Brain microvascular endothelial cell (primary cell): ENCODE results near the gene PITPNM1.
"Not testable (repeated sequence)": the region's sequence is repeated elsewhere in the genome, so short reads cannot be mapped to it uniquely, and the experiment has no call there.

Experiments
- DNase-seq: peaks from one replicate; pipeline ENCODE4 v3.0.0-alpha.2; 2020
- H3K27ac ChIP-seq: fragments of 250-450 bp; sonication (Bioruptor Pico); 2 replicates; pipeline ENCODE4 v1.5.1; 2020; ENCODE audit warnings: mild to moderate bottlenecking, moderate library complexity
- H3K27me3 ChIP-seq: fragments of 250-450 bp; sonication (Bioruptor Pico); replicated peaks from 2 replicates; pipeline ENCODE4 v1.5.1; 2020; ENCODE audit warnings: mild to moderate bottlenecking
- H3K36me3 ChIP-seq: fragments of 250-450 bp; sonication (Bioruptor Pico); replicated peaks from 2 replicates; pipeline ENCODE4 v1.5.1; 2020; ENCODE audit warnings: mild to moderate bottlenecking
- H3K4me3 ChIP-seq: 2 replicates; pipeline ENCODE4 v1.5.1; 2011; ENCODE audit warnings: low read depth, mild to moderate bottlenecking, control low read depth, low read length, moderate library complexity
- in situ Hi-C: cut with HindIII; loops from 2 replicates; pipeline ENCODE4 v1.10.0; 2017; ENCODE audit warnings: low sequenced_read_pairs, low pct_ligation_motif_present
- TF ChIP-seq, protein P1 (sequence below): IDR thresholded peaks from 2 replicates; pipeline ENCODE4 v1.5.1; 2011; ENCODE audit warnings: low read depth, mild to moderate bottlenecking, moderate library complexity, low read length, control low read depth, inconsistent platforms; ENCODE audit errors: missing control alignments

The PITPNM1 gene

DNA sequence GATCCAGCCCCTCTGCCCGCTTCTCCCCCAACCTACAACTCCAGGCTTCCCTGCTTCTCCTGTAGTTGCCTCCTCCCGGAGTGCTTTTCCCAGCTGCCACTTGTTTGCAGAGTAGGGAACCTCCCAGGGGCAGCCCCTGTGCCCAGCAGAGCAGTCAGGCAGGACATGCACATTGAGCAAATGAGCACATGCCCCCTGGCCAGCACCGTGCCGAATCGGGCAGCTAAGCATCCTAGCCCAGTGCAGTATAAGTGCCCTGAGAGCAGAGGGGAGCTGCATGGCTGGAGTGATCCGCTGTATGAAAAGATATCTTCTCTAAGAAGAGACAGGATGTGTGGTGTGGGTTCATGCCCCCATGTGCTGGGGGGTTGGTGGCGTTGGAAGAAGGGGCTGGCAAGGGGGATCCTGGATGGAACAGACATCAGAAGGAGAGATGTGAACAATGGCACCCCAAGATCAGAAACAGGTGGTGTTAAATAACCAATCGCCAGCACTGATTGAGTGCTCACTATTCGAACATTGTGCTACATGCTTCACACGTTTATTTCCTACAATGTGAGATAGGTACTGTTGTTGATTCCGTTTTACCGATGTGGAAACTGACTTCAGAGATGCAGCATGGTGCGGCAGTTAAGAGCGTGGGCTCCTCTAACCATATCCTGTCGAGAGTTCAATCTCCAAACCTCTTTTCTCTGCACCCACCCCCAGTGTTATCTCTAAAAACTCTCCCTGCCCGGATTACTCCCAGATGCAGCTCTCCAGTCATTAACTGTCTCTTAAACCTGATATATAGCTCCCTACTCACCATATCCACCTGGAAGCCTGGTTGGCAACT, 21.1 kb downstream of the PITPNM1 start:
- no peak for DNase-seq
- in situ Hi-C loops: no loop called here
- no peaks in the 10 kb centered on the region for H3K27me3 ChIP-seq
- no peak overlapping the region for H3K4me3 ChIP-seq
- H3K27ac ChIP-seq: no peak overlapping the region
- H3K36me3 ChIP-seq: peaks cover 2% of the 10 kb centered on the region
- TF ChIP-seq, protein P1, sequence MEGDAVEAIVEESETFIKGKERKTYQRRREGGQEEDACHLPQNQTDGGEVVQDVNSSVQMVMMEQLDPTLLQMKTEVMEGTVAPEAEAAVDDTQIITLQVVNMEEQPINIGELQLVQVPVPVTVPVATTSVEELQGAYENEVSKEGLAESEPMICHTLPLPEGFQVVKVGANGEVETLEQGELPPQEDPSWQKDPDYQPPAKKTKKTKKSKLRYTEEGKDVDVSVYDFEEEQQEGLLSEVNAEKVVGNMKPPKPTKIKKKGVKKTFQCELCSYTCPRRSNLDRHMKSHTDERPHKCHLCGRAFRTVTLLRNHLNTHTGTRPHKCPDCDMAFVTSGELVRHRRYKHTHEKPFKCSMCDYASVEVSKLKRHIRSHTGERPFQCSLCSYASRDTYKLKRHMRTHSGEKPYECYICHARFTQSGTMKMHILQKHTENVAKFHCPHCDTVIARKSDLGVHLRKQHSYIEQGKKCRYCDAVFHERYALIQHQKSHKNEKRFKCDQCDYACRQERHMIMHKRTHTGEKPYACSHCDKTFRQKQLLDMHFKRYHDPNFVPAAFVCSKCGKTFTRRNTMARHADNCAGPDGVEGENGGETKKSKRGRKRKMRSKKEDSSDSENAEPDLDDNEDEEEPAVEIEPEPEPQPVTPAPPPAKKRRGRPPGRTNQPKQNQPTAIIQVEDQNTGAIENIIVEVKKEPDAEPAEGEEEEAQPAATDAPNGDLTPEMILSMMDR: no peak

DNA sequence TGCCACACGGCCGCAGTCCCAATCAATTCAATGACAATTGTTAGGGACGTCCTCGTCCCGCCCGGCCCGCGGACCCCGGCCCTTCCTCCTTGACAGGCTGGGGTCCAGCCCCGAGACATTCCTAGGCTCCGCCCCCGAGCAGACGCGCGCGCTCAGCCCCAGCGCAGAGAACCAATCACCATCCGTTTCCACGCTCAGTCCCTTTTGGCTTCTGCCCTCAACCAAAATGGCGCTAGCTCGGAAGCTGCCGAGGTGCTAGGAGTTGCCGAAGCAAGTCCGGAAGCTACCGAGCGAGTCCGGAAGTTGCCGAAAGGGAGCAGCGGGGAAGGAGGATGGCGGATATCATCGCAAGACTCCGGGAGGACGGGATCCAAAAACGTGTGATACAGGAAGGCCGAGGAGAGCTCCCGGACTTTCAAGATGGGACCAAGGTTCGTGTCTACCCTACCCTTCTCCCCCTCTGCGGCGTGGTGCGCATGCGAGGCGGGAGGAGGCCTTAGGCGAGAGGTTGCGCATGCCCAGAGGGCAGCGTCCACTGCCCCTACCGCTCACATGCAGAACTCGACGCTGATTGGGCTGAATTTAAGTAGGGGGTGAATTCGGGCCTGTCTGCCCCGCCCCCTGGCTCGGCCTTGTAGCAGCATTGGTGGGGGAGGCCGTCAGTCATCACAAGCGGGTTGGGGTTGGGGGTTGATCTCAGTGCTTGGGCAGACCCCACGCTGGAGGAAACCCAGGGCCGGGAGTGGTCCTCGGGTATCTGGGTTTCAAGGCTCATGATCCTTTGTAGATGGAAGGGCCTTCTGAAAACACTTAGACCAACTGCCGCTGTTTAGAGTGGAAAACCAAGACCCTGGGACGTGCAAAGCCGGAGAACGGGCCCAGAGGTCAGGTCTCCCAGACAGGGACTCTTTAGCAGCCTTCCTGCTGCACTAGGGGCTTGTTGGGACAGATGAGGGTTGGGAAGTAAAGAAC, 22.1 kb downstream of the PITPNM1 start, which contains the start of gene AIP:
TSS of gene AIP (plus strand) at position 200 of the 972 bp plus-strand sequence. CDS start at position 333, 133 bp downstream.
- TF ChIP-seq, protein P1: peak; percentile 24
- peaks cover 2% of the 10 kb centered on the region for H3K36me3 ChIP-seq
- peak within 1 kb of the TSS; percentile 57 for H3K27ac ChIP-seq
- DNase-seq: peak; percentile 97
- H3K4me3 ChIP-seq: peak within 1 kb of the TSS; percentile 53
- in situ Hi-C loops: no loop called here
- H3K27me3 ChIP-seq: no peaks in the 10 kb centered on the region

DNA sequence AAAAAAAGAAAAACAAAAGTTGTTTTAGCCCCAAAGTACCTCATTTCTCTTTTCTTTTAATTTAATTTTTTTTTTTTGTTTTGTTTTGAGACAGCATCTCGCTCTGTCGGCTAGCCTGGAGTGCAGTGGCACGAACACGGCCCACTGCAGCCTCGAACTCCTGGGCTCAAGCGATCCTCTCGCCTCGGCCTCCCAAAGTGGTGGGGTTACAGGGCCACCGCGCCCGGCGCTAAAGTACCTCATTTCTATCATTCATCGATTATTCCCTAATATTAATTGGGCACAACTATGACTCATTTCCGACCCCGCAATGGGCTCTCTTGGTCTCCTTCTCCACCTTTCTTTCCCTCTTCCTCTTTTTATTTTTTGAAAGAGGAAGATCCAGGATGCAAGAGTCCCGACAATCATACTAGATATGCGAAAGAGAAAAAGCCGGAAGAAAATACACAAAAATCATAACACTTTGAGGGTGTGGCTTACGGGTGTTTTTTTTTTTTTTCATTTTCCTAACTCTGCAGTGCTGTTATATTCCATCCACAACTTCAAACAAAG, 22.8 kb downstream of the PITPNM1 start:
- H3K27ac ChIP-seq: peak overlapping the region; percentile 57
- H3K27me3 ChIP-seq: no peaks in the 10 kb centered on the region
- in situ Hi-C loops: no loop called here
- no peaks in the 10 kb centered on the region for H3K36me3 ChIP-seq
- H3K4me3 ChIP-seq: peak overlapping the region; percentile 53
- TF ChIP-seq, protein P1: no peak
- DNase-seq: no peak

DNA sequence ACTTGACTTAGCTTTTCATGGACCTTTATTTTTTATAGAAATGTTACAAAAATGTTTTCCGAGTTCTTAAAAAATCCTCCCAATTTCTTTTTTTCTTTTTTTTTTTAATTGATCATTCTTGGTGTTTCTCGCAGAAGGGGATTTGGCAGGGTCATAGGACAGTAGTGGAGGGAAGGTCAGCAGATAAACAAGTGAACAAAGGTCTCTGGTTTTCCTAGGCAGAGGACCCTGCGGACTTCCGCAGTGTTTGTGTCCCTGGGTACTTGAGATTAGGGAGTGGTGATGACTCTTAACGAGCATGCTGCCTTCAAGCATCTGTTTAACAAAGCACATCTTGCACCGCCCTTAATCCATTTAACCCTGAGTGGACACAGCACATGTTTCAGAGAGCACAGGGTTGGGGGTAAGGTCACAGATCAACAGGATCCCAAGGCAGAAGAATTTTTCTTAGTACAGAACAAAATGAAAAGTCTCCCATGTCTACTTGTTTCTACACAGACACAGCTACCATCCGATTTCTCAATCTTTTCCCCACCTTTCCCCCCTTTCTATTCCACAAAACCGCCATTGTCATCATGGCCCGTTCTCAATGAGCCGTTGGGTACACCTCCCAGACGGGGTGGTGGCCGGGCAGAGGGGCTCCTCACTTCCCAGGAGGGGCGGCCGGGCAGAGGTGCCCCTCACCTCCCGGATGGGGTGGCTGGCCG, 27.7 kb downstream of the PITPNM1 start:
- H3K4me3 ChIP-seq, H3K27me3 ChIP-seq, H3K27ac ChIP-seq, H3K36me3 ChIP-seq, in situ Hi-C loops, DNase-seq: not testable (repeated sequence)

DNA sequence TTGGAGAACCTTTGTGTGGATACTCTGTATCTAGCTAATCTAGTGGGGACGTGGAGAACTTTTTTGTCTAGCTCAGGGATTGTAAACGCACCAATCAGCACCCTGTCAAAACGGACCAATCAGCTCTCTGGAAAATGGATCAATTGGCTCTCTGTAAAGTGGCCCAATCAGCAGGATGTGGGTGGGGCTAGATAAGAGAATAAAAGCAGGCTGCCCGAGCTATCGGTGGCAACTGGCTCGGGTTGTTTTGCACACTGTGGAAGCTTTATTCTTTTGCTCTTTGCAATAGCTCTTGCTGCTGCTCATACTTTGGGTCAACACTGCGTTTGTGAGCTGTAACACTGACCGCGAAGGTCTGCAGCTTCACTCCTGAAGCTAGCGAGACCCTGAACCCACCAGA, 28.5 kb downstream of the PITPNM1 start:
- H3K27me3 ChIP-seq, H3K27ac ChIP-seq, in situ Hi-C loops, DNase-seq, H3K4me3 ChIP-seq, H3K36me3 ChIP-seq: not testable (repeated sequence)

DNA sequence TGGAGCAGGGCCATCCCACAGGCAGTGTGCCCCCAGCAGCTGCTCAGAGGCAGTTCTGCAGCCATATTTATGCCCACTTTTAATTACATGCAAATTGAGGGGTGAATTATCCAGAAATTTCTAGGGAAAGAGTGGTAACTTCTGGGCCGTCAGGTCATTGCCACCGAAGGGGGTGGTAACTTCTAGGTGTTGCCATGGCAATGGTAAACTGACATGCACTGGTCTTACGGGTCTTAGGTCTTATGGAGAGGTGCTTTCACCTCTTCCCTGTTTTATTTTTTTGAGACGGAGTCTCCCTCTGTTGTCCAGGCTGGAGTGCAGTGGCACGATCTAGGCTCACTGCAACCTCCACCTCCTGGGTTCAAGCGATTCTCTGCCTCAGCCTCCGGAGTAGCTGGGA, 32.3 kb downstream of the PITPNM1 start:
- no peak overlapping the region for H3K4me3 ChIP-seq
- in situ Hi-C loops: no loop called here
- H3K27ac ChIP-seq: no peak overlapping the region
- H3K36me3 ChIP-seq: no peaks in the 10 kb centered on the region
- no peak for DNase-seq
- no peaks in the 10 kb centered on the region for H3K27me3 ChIP-seq
- TF ChIP-seq, protein P1: no peak
